Thoracic aorta (tissue), 2 donors: ENCODE results near the gene ITSN2. TPM values are rescaled to one million over a fixed set of nuclear protein-coding genes. Genes with fewer than 3 reads are reported as not detected.
"Not testable (repeated sequence)": the region's sequence is repeated elsewhere in the genome, so short reads cannot be mapped to it uniquely, and the experiment has no call there.

Experiments
- ATAC-seq: fragments of 150-250 bp; one replicate; pipeline ENCODE4 v1.8.0; 2017; ENCODE audit warnings: low read depth; ENCODE audit not compliant: insufficient number of reproducible peaks, low FRiP score
- DNase-seq: peaks from one replicate; pipeline ENCODE4 v3.0.0-alpha.2; 2020; ENCODE audit warnings: low spot score
- H3K27ac ChIP-seq, 2 donors: fragments of 200-600 bp; sonication (generic); 1 replicate in 1 of 2; 2 replicates in 1 of 2; pipeline ENCODE4 v1.5.1; 2016; ENCODE audit warnings: mild to moderate bottlenecking in 2 of 2, moderate library complexity in 2 of 2
- H3K27me3 ChIP-seq: fragments of 200-600 bp; sonication (generic); replicated peaks from 2 replicates; pipeline ENCODE4 v1.6.0; 2016; ENCODE audit warnings: mild to moderate bottlenecking; ENCODE audit not compliant: insufficient read depth
- H3K36me3 ChIP-seq: fragments of 200-600 bp; sonication (generic); one replicate; pipeline ENCODE4 v1.5.1; 2016
- H3K4me1 ChIP-seq, 2 donors: fragments of 200-600 bp; sonication (generic); 1 replicate in 1 of 2; 2 replicates in 1 of 2; pipeline versions ENCODE4 v1.5.1 to v1.6.0; 2016; ENCODE audit warnings: low read depth in 2 of 2, mild to moderate bottlenecking in 1 of 2; ENCODE audit not compliant: control insufficient read depth in 1 of 2
- H3K4me3 ChIP-seq: fragments of 200-600 bp; sonication (generic); 2 replicates; pipeline ENCODE4 v1.5.1; 2016; ENCODE audit warnings: mild to moderate bottlenecking
- H3K9me3 ChIP-seq: fragments of 200-600 bp; sonication (generic); 2 replicates; pipeline ENCODE4 v1.5.1; 2016
- CTCF ChIP-seq: fragments of 200-600 bp; sonication (generic); IDR thresholded peaks from one replicate; pipeline ENCODE4 v1.5.1; 2019; ENCODE audit warnings: antibody characterized with exemption
- total RNA-seq, 2 donors: library from RNA; depleted of rRNA; stranded (reverse); fragments of >200 nt; gene quantifications; one replicate each; pipeline versions ENCODE4 v1.1.0 to v1.2.3, GENCODE V29; 2016

ITSN2 gene
- total RNA-seq, 2 donors from 2014 or later, result 64.0 to 121 TPM

DNA sequence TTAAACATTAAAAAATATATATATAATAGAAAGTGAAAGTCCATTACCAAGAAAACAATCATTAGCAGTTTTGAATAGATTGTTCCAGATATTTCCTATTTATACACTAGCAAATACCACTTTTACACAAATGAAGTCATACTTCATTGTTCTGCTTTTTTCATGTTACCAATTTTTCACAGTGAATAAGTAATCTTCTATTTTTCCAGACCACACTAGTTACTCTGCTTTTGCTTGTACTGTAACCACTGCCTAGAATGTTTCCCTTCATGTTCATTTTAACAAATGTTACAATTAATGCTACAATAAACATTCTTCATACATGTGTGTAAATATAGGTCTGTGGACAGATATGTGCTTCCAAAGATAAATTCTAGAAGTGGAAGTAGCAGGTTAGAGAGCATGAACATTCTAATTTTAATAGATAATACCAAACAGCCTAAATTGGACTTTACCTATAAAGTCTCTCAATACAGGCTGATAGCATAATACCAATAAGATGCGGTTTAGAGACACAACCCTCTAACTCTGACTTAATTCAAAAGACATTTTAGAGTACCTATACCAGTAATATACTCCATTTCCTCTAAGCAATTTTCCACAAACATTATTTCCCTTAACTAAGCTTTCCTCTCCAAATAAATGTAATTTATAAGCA lies 17.0 kb downstream of the ITSN2 start:
- Histone ChIP-seq H3K27me3 (no peaks in the 10 kb centered on the region), H3K4me1 (peaks cover 21 to 44% of the 10 kb centered on the region in 2 donors), H3K4me3 (no peak overlapping the region), H3K27ac (no peak overlapping the region), H3K9me3 (no peaks in the 10 kb centered on the region), H3K36me3 (no peaks in the 10 kb centered on the region)
- ATAC-seq (no peak), DNase-seq (no peak)
- TF ChIP-seq CTCF, result no peak

- Histone ChIP-seq H3K27ac (no peak overlapping the region), H3K27me3 (no peaks in the 10 kb centered on the region), H3K4me3 (no peak overlapping the region), H3K4me1 (peaks cover 21 to 46% of the 10 kb centered on the region in 2 donors), H3K9me3 (no peaks in the 10 kb centered on the region), H3K36me3 (no peaks in the 10 kb centered on the region)
- ATAC-seq (no peak), DNase-seq (no peak)
- no peak for TF ChIP-seq CTCF
Observed at GRCh38 chr2:24342110-24342910, 18.0 kb downstream of the ITSN2 start.

- H3K4me3 ChIP-seq, result no peak overlapping the region
- ATAC-seq (no peak), DNase-seq (no peak)
- H3K9me3 ChIP-seq, result no peaks in the 10 kb centered on the region
- H3K36me3 ChIP-seq, result no peaks in the 10 kb centered on the region
- peaks cover 21 to 46% of the 10 kb centered on the region in 2 donors for H3K4me1 ChIP-seq
- no peak for TF ChIP-seq CTCF
- H3K27ac ChIP-seq, result peak overlapping the region in 1 of 2 donors; percentile 20
- H3K27me3 ChIP-seq, result no peaks in the 10 kb centered on the region
Observed at GRCh38 chr2:24339856-24340262, 20.5 kb downstream of the ITSN2 start.

GRCh38 chr2:24339098-24339497 lies 21.2 kb downstream of the ITSN2 start:
- not testable (repeated sequence) for H3K36me3 ChIP-seq, H3K27ac ChIP-seq, H3K27me3 ChIP-seq, ATAC-seq, DNase-seq, H3K4me3 ChIP-seq, H3K9me3 ChIP-seq
- peaks cover 21 to 45% of the 10 kb centered on the region in 2 donors for H3K4me1 ChIP-seq

- no peak for TF ChIP-seq CTCF
- ATAC-seq, result no peak
- H3K4me3 ChIP-seq, result no peak overlapping the region
- peaks cover 23 to 46% of the 10 kb centered on the region in 2 donors for H3K4me1 ChIP-seq
- H3K27me3 ChIP-seq, result no peaks in the 10 kb centered on the region
- DNase-seq, result no peak
- H3K27ac ChIP-seq, result no peak overlapping the region
- no peaks in the 10 kb centered on the region for H3K36me3 ChIP-seq
- H3K9me3 ChIP-seq, result no peaks in the 10 kb centered on the region
Observed at GRCh38 chr2:24337890-24338289, 22.4 kb downstream of the ITSN2 start.
